Fibroblast of villous mesenchyme (primary cell): Measurements from ENCODE around the gene LRRC66. TPM values are rescaled to one million over a fixed set of nuclear protein-coding genes. Genes with fewer than 3 reads are reported as not detected.

Experiments
- DNase-seq: peaks from one replicate; pipeline ENCODE4 v3.0.0-alpha.2; 2010; ENCODE audit warnings: low read depth
- H3K4me3 ChIP-seq: 2 replicates; pipeline ENCODE4 v1.5.1; 2011; ENCODE audit warnings: low read depth, mild to moderate bottlenecking, low read length
- small RNA-seq: library from RNA; depleted of rRNA; stranded (forward); fragments of <200 nt; gene quantifications from one replicate; pipeline ENCODE3, GENCODE V24; 2012
- total RNA-seq: library from RNA; depleted of rRNA; stranded (reverse); fragments of >200 nt; gene quantifications from 2 replicates; pipeline ENCODE4 v1.2.3, GENCODE V29; 2012
- TF ChIP-seq, protein P1 (sequence below): IDR thresholded peaks from 2 replicates; pipeline ENCODE4 v1.5.1; 2012; ENCODE audit warnings: low read depth, mild to moderate bottlenecking, low read length; ENCODE audit not compliant: insufficient read depth

Gene LRRC66
- total RNA-seq, 1 donor, result 0.43 TPM

DNA sequence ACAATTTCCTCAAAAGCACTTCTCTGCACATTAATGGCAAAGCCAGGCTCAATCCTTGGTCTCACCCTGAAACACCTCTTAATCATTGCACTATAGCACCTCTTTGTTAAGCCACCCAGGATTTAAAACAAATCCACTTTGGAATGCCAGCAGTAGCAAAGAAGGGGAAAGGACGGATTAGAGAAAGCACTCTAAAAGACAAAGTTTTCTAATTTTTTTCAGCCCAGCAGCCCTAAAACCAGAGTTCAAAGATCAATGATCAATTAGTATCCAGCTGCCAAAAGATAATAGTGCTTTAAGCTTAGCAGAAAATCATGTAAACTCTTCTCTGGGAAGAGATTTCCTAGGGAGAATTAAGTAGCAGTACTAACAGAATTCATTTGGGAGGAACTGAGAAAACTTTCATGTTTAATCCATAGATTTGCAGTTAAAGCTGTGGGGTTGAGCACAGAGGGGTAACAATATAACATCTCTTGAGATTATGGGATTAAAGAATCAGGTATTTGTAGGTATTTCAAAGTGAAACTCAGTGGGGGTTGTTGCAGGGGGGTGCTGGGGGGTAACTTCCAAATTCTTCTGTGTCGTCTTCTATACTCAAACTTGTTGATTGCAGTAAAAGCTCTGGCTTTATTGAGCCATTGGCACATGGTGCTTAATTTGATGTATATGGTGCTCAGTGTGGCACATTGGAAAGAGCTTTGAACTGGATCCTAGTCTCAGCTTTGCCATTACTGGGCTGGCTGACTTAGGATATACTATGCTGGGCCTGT is 61.8 kb downstream of the LRRC66 start:
- DNase-seq, result no peak
- TF ChIP-seq, protein P1, sequence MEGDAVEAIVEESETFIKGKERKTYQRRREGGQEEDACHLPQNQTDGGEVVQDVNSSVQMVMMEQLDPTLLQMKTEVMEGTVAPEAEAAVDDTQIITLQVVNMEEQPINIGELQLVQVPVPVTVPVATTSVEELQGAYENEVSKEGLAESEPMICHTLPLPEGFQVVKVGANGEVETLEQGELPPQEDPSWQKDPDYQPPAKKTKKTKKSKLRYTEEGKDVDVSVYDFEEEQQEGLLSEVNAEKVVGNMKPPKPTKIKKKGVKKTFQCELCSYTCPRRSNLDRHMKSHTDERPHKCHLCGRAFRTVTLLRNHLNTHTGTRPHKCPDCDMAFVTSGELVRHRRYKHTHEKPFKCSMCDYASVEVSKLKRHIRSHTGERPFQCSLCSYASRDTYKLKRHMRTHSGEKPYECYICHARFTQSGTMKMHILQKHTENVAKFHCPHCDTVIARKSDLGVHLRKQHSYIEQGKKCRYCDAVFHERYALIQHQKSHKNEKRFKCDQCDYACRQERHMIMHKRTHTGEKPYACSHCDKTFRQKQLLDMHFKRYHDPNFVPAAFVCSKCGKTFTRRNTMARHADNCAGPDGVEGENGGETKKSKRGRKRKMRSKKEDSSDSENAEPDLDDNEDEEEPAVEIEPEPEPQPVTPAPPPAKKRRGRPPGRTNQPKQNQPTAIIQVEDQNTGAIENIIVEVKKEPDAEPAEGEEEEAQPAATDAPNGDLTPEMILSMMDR, result no peak
- no peak overlapping the region for H3K4me3 ChIP-seq

Small RNA genes within 50 kb of the gene (small RNA-seq; reads per million reads assigned to genes)
- gene AC104784.1, result not detected

Other genes starting within 250 kb of the LRRC66 start
- gene DCUN1D4, start 177.2 kb downstream of the LRRC66 start, total RNA-seq, result 36.4 and 58.3 TPM in 2 replicates
- gene SGCB, start 17.9 kb upstream of the LRRC66 start, total RNA-seq, result 21.3 and 37.6 TPM in 2 replicates
- gene SPATA18, start 30.9 kb upstream of the LRRC66 start, total RNA-seq, result 7.7 and 18.1 TPM in 2 replicates